IPS-NIHi11 (cell line): ENCODE results near the gene THEM4.

Experiments
- DNase-seq: peaks from one replicate; pipeline ENCODE4 v3.0.0; 2012; ENCODE audit warnings: mixed read lengths, low spot score

THEM4 gene

GRCh38 chr1:151909167-151910149, at the start of gene THEM4:
TSS of gene THEM4 (minus strand) at chr1:151909511. CDS start at chr1:151909458, 53 bp downstream.
- peak; percentile 98 for DNase-seq

GRCh38 chr1:151958959-151959358, 49.6 kb upstream of the THEM4 start:
- DNase-seq = no peak

GRCh38 chr1:151956957-151957497, 47.7 kb upstream of the THEM4 start:
- DNase-seq = no peak

DNA sequence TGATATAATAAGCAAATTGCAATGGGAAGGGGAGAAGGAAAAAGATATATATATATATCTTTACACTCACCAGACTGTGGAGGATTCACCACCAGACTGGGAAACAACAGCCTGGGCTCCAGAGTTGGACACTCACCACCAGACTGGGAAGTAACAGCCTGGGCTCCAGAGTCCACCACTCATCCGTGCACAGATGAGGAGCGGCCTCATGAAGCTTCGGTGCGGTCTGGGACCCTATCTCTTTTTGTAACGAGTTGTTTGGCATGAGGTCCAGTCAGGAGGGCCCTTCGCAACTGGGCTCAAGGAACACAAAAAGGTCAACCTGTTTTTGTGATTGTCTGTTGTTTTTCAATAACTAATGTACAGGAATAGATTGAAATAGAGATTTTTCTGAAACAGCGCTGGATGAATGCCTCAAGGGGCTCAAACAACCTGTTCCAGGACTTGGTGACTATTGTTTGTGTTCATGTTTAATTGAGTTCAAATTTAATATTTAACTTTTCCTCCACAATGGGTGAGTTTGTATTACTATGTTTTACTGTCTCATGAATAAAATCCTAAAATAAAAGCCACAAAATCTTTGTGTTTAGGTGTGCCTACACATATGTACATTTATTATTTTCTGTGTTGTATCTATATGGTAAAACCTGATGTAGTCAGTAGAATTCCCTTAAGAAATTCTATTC, 44.2 kb upstream of the THEM4 start:
- no peak for DNase-seq

DNA sequence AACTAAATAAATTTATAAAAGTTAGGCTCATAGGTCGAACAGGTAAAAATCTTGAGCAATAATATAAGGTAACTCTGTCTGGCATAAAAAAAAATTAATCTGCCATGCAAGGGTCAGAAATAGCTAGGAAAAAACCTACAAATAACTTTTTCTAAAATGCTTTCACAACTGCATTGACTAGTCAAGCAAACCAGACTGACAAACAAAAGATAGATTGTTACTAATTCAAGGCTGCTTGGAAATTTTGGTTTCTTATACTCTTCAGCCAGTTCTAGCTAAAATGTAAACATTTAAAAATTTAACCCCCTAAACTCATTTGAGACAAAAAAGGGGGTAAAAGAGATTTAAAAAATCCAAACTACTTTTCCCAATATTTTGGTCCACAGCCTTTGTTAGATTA, 43.5 kb upstream of the THEM4 start:
- no peak for DNase-seq

- DNase-seq = no peak
These were observed 40.3 kb upstream of the THEM4 start for GRCh38 chr1:151949371-151950193.

- DNase-seq = no peak
These were observed 39.2 kb upstream of the THEM4 start for GRCh38 chr1:151948506-151948905.

DNA sequence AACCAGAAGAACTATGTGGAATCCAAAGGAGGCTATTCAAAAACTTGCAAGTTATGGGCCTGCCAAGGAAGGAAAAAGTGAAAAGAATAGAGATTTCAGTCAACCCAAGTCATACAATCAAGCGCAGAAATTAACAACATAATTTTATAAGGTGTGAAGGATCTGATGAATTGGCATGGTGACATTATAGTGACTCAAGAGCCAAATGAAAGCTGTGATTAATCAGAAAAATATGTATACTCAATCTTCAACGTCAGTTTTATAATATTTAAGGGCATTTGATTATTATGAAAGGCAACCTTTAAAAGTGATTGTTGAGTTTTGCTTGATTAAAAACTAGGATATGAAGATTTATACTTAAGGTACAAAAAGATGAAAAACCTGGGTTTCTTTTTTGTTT, 37.8 kb upstream of the THEM4 start:
- DNase-seq = no peak

DNA sequence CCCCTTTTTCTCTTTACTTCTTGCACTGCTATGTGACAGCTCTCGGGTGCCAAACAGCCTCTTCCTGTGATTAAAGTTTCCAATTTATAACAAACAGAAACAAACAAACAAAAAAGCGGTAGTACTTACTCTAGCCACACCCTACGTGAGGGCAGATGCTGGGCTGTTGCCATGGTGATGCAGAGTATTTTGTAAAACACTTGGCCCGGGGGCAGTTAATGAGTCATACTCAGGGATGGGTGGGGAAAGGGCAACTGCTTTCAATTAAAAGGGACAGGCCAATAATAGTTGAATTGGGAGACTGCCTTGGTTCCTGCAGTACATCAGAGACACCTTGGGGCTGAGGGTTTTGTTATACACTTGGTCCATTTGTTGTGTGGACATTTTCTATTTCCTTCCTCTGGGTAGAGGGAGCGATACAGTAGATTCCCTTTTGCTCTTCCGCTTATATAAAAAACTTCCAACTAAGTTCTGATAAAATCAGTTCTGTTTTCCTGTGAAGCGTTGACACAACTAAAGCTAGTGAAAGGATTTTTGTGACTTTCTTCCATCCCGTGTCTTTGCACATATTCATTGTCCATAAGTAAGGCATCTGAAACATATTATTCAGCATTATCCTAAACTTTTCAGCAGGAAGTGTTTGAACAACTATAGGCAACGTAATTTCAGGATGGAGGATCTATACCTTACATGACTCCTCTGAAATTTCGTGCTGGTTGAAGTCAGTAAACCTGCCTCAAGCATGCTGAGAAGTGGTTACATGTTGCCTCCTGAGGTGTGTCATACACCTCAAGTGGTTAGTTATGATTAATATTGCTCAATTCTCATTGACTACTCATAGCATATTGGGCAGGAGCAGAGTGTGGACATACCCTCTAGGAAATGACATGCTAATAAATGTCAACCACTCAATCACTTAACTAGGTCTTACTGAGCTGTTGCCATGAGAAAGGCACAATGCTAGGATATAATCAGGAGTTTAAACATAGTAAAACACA, 36.7 kb upstream of the THEM4 start:
- DNase-seq = peak; percentile 65

DNA sequence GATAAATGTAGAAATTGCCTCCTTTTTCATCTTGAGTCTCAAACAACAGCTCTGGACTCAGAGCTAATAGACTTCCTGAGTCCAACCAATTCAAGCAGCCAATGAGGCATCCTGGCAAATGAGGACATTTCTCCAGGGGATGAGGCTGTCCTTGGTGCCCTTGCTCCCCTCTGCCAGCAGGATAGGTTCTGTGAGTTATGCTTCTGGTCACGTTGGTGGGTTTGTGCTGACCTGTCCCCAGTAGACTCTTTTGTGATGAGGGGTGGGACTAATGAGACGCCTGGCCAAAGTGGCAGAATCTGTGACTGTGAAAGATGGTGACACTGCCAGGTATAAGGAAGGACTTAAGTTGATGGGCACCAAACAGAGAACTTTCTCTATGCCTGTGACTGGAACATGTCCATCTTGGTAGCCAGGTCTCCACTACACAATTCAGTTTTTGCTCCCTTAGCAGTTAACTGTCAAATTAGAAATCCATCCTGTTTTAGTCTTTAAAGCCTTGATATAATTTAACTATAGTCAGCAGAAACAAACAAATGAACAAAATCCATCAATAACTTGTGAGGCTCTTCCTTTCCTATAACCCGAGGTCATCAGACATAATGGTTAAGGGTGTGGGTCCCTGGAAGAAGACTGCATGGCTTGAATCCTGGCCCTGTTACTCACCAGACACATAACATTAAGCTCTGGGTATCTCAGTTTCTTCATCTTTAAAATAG, 35.7 kb upstream of the THEM4 start:
- no peak for DNase-seq

DNA sequence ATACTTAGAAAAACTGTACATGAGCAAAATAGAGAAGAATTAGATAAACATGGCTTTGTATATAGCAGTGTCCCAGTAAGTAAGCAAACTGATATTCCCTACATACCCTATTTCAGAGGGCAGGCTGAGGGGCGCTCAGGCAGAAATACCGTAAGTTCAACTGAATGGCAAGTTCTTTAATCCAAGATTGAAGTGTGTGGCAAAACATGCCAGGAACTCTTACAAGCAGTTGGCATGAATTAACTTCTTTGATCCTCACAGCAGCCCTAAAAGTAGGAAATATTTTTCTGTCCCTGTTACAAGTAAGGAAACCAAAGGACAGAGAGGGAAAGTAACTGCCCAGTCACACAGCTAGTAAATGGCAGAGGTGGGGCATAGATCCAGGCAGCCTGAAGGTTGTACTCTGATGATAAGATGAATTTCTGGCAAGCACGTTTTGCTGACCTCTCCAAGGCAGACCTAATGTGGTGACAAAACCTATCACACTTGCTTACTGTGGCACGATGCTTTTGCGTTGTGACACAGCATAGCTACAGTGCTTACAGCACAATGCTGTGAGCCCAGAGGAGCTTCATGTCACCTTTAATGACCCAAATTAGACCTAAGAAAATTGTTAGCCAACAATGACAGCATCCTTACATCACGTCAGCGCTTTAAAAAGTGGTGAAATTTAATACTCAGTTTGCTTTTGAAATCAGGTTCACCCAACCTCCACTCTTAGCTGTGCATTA, 35.0 kb upstream of the THEM4 start:
- DNase-seq = no peak

GRCh38 chr1:151943591-151943990, 34.3 kb upstream of the THEM4 start:
- DNase-seq = no peak

- DNase-seq = no peak
These were observed 33.6 kb upstream of the THEM4 start for GRCh38 chr1:151942882-151943281.

DNA sequence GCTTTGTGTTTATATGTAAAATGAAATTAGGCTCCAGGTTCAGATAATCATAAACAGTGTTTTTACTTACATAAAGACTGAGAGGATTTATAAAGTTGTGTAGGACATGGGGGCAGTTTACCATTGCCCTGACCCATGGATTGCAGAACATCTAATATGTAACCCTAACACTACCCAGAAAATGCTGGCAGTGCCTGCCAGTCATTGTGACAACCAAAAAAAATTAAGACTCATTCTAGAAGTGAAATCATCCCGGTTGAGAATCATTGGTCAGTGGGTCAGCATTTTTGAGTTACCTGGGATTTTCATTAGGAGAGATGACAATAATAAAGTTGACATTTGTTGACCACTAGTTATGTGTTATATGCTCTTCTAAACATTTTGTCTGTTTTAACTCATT, 31.2 kb upstream of the THEM4 start:
- no peak for DNase-seq

DNA sequence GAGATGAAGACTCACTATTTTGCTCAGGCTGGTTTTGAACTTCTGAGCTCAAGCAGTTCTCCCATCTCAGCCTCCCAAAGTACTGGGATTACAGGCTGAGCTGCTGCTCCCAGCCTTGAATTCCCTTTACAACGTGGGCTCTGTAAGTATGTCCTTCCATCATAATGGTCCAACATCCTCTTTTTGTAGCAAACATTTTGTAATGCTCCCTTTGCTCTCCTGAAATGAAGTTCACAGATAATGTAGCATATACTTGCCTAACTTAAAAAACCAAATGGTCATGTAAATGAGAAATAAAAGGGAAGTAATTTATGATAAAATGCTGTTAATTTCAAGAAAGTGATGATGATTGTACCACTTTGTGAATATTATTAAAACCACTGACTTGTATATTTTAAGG, 30.5 kb upstream of the THEM4 start:
- DNase-seq = no peak

DNA sequence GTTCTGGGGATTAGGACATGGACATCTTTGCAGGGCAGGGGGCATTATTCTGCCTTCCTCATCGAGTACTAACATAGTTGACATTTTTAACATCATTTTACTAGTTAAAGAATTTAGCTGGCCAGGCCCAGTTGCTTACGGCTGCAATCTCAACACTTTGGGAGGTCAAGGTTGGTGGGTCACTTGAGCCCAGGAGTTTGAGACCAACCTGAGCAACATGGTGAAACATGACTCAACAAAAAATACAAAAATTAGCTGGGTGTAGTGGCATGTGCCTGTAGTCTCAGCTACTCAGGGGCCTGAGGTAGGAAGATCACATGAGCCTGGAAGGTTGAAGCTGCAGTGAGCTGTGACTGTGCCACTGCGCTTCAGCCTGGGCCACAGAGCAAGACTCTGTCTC, 29.8 kb upstream of the THEM4 start:
- no peak for DNase-seq

- DNase-seq = peak; percentile 49
These were observed 27.3 kb upstream of the THEM4 start for GRCh38 chr1:151936653-151937052.

DNA sequence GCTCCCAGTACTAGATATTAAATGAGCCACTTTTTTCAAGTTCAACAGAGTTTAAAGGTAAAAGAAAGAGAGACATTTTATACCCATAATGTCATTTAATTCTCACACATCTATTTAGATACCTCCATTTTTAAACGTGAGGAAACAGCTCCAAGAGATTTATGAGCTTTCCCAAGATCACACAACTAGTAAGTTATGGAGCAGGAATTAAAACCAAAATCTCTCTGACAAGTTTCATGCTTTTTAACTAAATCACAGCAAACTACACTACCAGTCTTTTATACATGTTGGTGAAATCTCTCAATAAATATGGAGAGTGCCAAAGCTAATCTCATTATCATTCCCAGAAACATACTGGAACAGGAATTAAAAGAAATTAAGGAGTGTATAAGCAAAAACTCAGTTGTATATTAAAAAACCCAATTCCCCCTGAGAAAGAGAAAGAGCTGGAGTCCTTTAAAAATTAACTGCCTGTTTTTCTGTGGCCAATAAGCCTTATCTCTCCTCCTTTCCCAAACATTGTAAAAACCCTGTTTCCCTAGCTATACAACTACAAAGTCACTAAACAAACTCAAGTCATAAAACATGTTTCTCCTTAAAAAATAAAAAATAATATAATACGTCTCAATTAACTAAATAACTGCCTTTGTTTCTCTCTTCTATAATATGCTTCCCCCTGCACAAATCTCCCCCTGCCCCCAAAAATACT, 26.7 kb upstream of the THEM4 start:
- DNase-seq = no peak

DNA sequence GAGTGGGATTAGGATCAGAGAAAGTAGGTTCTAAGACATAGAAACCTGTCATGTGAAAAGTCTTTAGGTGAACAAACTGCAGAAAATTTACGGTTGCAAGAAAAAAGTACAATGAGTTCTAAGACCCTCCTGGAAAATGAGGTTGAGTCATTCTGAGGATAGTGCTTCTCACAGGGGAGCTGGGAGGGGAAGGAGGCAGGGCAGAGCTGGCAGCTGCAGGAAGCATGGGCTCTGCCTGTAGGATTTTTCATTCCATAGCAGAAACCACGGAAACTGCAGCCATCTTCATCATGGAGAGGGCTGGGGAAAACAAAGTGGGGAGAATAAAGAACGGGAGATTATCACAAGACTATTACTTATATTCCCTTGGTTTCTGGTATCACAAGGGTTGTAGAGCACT, 25.8 kb upstream of the THEM4 start:
- DNase-seq = no peak
